ENCODE data around the gene KRT1. TPM values are rescaled to one million over a fixed set of nuclear protein-coding genes. Genes with fewer than 3 reads are reported as not detected.

Gene KRT1
- total RNA-seq, 1 donor = 1.8 TPM

- H3K4me3 ChIP-seq (ENCODE audit: low read length) = no peak overlapping the region
- no peaks in the 10 kb centered on the region for H3K27me3 ChIP-seq (ENCODE audit: insufficient read depth, low read length)
- H3K9me3 ChIP-seq (ENCODE audit: low read depth, low read length) = no peaks in the 10 kb centered on the region
- no peaks in the 10 kb centered on the region for H3K4me1 ChIP-seq (ENCODE audit: insufficient read depth, low read length)
Observed at GRCh38 chr12:52667509-52667908, 12.7 kb downstream of the KRT1 start.

- Histone ChIP-seq H3K27me3 (ENCODE audit: insufficient read depth, low read length) (no peaks in the 10 kb centered on the region), H3K4me3 (ENCODE audit: low read length) (no peak overlapping the region), H3K9me3 (ENCODE audit: low read depth, low read length) (no peaks in the 10 kb centered on the region), H3K4me1 (ENCODE audit: insufficient read depth, low read length) (peaks cover 5% of the 10 kb centered on the region)
Observed at GRCh38 chr12:52666471-52666870, 13.7 kb downstream of the KRT1 start.

GRCh38 chr12:52663420-52663819, 16.8 kb downstream of the KRT1 start:
- H3K9me3 ChIP-seq (ENCODE audit: low read depth, low read length) = no peaks in the 10 kb centered on the region
- H3K27me3 ChIP-seq (ENCODE audit: insufficient read depth, low read length) = no peaks in the 10 kb centered on the region
- no peak overlapping the region for H3K4me3 ChIP-seq (ENCODE audit: low read length)
- peaks cover 5% of the 10 kb centered on the region for H3K4me1 ChIP-seq (ENCODE audit: insufficient read depth, low read length)

GRCh38 chr12:52662918-52663229, 17.3 kb downstream of the KRT1 start:
- H3K9me3 ChIP-seq (ENCODE audit: low read depth, low read length) = no peaks in the 10 kb centered on the region
- H3K4me3 ChIP-seq (ENCODE audit: low read length) = no peak overlapping the region
- peaks cover 5% of the 10 kb centered on the region for H3K4me1 ChIP-seq (ENCODE audit: insufficient read depth, low read length)
- H3K27me3 ChIP-seq (ENCODE audit: insufficient read depth, low read length) = no peaks in the 10 kb centered on the region

- no peaks in the 10 kb centered on the region for H3K9me3 ChIP-seq (ENCODE audit: low read depth, low read length)
- no peaks in the 10 kb centered on the region for H3K27me3 ChIP-seq (ENCODE audit: insufficient read depth, low read length)
- no peak overlapping the region for H3K4me3 ChIP-seq (ENCODE audit: low read length)
- peaks cover 5% of the 10 kb centered on the region for H3K4me1 ChIP-seq (ENCODE audit: insufficient read depth, low read length)
Observed at GRCh38 chr12:52662093-52662917, 17.9 kb downstream of the KRT1 start.

- no peaks in the 10 kb centered on the region for H3K9me3 ChIP-seq (ENCODE audit: low read depth, low read length)
- H3K4me1 ChIP-seq (ENCODE audit: insufficient read depth, low read length) = peaks cover 5% of the 10 kb centered on the region
- H3K27me3 ChIP-seq (ENCODE audit: insufficient read depth, low read length) = no peaks in the 10 kb centered on the region
- H3K4me3 ChIP-seq (ENCODE audit: low read length) = no peak overlapping the region
Observed at GRCh38 chr12:52661668-52662067, 18.5 kb downstream of the KRT1 start.

GRCh38 chr12:52660934-52661499, 19.2 kb downstream of the KRT1 start:
- Histone ChIP-seq H3K9me3 (ENCODE audit: low read depth, low read length) (no peaks in the 10 kb centered on the region), H3K27me3 (ENCODE audit: insufficient read depth, low read length) (no peaks in the 10 kb centered on the region), H3K4me1 (ENCODE audit: insufficient read depth, low read length) (peaks cover 5% of the 10 kb centered on the region), H3K4me3 (ENCODE audit: low read length) (no peak overlapping the region)

- Histone ChIP-seq H3K4me3 (ENCODE audit: low read length) (no peak overlapping the region), H3K27me3 (ENCODE audit: insufficient read depth, low read length) (no peaks in the 10 kb centered on the region), H3K9me3 (ENCODE audit: low read depth, low read length) (no peaks in the 10 kb centered on the region), H3K4me1 (ENCODE audit: insufficient read depth, low read length) (peaks cover 5% of the 10 kb centered on the region)
Observed at GRCh38 chr12:52659951-52660350, 20.3 kb downstream of the KRT1 start.

GRCh38 chr12:52659395-52659794, 20.8 kb downstream of the KRT1 start:
- H3K4me3 ChIP-seq (ENCODE audit: low read length) = no peak overlapping the region
- no peaks in the 10 kb centered on the region for H3K9me3 ChIP-seq (ENCODE audit: low read depth, low read length)
- peaks cover 5% of the 10 kb centered on the region for H3K4me1 ChIP-seq (ENCODE audit: insufficient read depth, low read length)
- no peaks in the 10 kb centered on the region for H3K27me3 ChIP-seq (ENCODE audit: insufficient read depth, low read length)

GRCh38 chr12:52658196-52658595, 22.0 kb downstream of the KRT1 start:
- Histone ChIP-seq H3K27me3 (ENCODE audit: insufficient read depth, low read length) (peaks cover 3% of the 10 kb centered on the region), H3K9me3 (ENCODE audit: low read depth, low read length) (no peaks in the 10 kb centered on the region), H3K4me1 (ENCODE audit: insufficient read depth, low read length) (peaks cover 5% of the 10 kb centered on the region), H3K4me3 (ENCODE audit: low read length) (no peak overlapping the region)

GRCh38 chr12:52657250-52657902, 22.8 kb downstream of the KRT1 start:
- peaks cover 3% of the 10 kb centered on the region for H3K27me3 ChIP-seq (ENCODE audit: insufficient read depth, low read length)
- no peaks in the 10 kb centered on the region for H3K9me3 ChIP-seq (ENCODE audit: low read depth, low read length)
- peaks cover 5% of the 10 kb centered on the region for H3K4me1 ChIP-seq (ENCODE audit: insufficient read depth, low read length)
- no peak overlapping the region for H3K4me3 ChIP-seq (ENCODE audit: low read length)

GRCh38 chr12:52656616-52657015, 23.6 kb downstream of the KRT1 start:
- H3K4me1 ChIP-seq (ENCODE audit: insufficient read depth, low read length) = no peaks in the 10 kb centered on the region
- peaks cover 3% of the 10 kb centered on the region for H3K27me3 ChIP-seq (ENCODE audit: insufficient read depth, low read length)
- H3K4me3 ChIP-seq (ENCODE audit: low read length) = no peak overlapping the region
- no peaks in the 10 kb centered on the region for H3K9me3 ChIP-seq (ENCODE audit: low read depth, low read length)

- Histone ChIP-seq H3K4me3 (ENCODE audit: low read length) (no peak overlapping the region), H3K27me3 (ENCODE audit: insufficient read depth, low read length) (peaks cover 3% of the 10 kb centered on the region), H3K9me3 (ENCODE audit: low read depth, low read length) (no peaks in the 10 kb centered on the region), H3K4me1 (ENCODE audit: insufficient read depth, low read length) (no peaks in the 10 kb centered on the region)
Observed at GRCh38 chr12:52655720-52656124, 24.5 kb downstream of the KRT1 start.

- Histone ChIP-seq H3K27me3 (ENCODE audit: insufficient read depth, low read length) (peaks cover 3% of the 10 kb centered on the region), H3K9me3 (ENCODE audit: low read depth, low read length) (no peaks in the 10 kb centered on the region), H3K4me3 (ENCODE audit: low read length) (no peak overlapping the region), H3K4me1 (ENCODE audit: insufficient read depth, low read length) (no peaks in the 10 kb centered on the region)
Observed at GRCh38 chr12:52655251-52655650, 25.0 kb downstream of the KRT1 start.

- no peak within 1 kb of the TSS for H3K4me3 ChIP-seq (ENCODE audit: low read length)
- no peaks in the 10 kb centered on the region for H3K9me3 ChIP-seq (ENCODE audit: low read depth, low read length)
- H3K4me1 ChIP-seq (ENCODE audit: insufficient read depth, low read length) = peaks cover 8% of the 10 kb centered on the region
- peaks cover 3% of the 10 kb centered on the region for H3K27me3 ChIP-seq (ENCODE audit: insufficient read depth, low read length)
Observed at GRCh38 chr12:52651726-52652261, 28.4 kb downstream of the KRT1 start, which contains the start of gene KRT2. TSS of gene KRT2 (minus strand) at chr12:52652211. CDS start at chr12:52652142, 69 bp downstream.
